Common myeloid progenitor, CD34-positive (primary cell): ENCODE data around the gene TGM6.

ENCODE experiments used
- CTCF ChIA-PET: fragments of 350-600 bp; sonication (Branson Sonifier 250); formaldehyde crosslinking; loops from one replicate; lab custom pipeline; 2021; ENCODE audit warnings: antibody characterized with exemption; lab: Charles Lee
- POLR2A ChIA-PET: fragments of 350-600 bp; sonication (Branson Sonifier 250); formaldehyde crosslinking; loops from one replicate; lab custom pipeline; 2021; ENCODE audit warnings: antibody characterized with exemption; lab: Charles Lee
- DNase-seq, 3 donors: peaks; one replicate each; pipeline versions ENCODE4 v3.0.0 to v3.0.0-alpha.2; 2013
- H3K27ac ChIP-seq, 2 experiments: 1 replicate in 1 of 2; 2 replicates in 1 of 2; pipeline ENCODE4 v1.7.0; 2013; ENCODE audit warnings: inconsistent platforms in 2 of 2, low read length in 2 of 2, mild to moderate bottlenecking in 2 of 2, low read depth in 1 of 2, moderate library complexity in 1 of 2; ENCODE audit not compliant: severe bottlenecking in 2 of 2, insufficient read depth in 1 of 2, poor library complexity in 1 of 2
- H3K27me3 ChIP-seq, 5 experiments: replicated peaks in 2 of 5; 1 replicate in 3 of 5; 2 replicates in 2 of 5; pipeline versions ENCODE4 v1.6.1 to v1.7.0; 2013; ENCODE audit warnings: low read length in 4 of 5, mild to moderate bottlenecking in 2 of 5, moderate library complexity in 2 of 5, inconsistent platforms in 1 of 5; ENCODE audit not compliant: insufficient read depth in 5 of 5, control insufficient read depth in 4 of 5
- H3K36me3 ChIP-seq, 4 experiments: 1 replicate in 2 of 4; 2 replicates in 2 of 4; pipeline versions ENCODE4 v1.6.1 to v1.7.0; 2013; ENCODE audit warnings: low read length in 3 of 4, control low read depth in 1 of 4, mild to moderate bottlenecking in 1 of 4; ENCODE audit not compliant: control insufficient read depth in 4 of 4, insufficient read depth in 4 of 4
- H3K4me1 ChIP-seq, 4 experiments: 1 replicate in 3 of 4; 2 replicates in 1 of 4; pipeline versions ENCODE4 v1.6.1 to v1.7.1; 2013; ENCODE audit warnings: low read length in 3 of 4, mild to moderate bottlenecking in 3 of 4, control low read depth in 1 of 4, inconsistent platforms in 1 of 4, moderate library complexity in 1 of 4; ENCODE audit not compliant: control insufficient read depth in 4 of 4, insufficient read depth in 4 of 4; ENCODE audit errors: control extremely low read depth in 1 of 4
- H3K4me3 ChIP-seq, 7 experiments: 1 replicate in 4 of 7; 2 replicates in 3 of 7; pipeline versions ENCODE4 v1.5.1 to v1.7.0; 2013; ENCODE audit warnings: mild to moderate bottlenecking in 7 of 7, low read length in 6 of 7, moderate library complexity in 6 of 7, inconsistent platforms in 2 of 7, low read depth in 2 of 7, control low read depth in 1 of 7; ENCODE audit not compliant: insufficient read depth in 4 of 7, control insufficient read depth in 1 of 7; ENCODE audit errors: extremely low read depth in 1 of 7
- H3K9me3 ChIP-seq, 5 experiments: 1 replicate in 4 of 5; 2 replicates in 1 of 5; pipeline versions ENCODE4 v1.6.1 to v1.7.1; 2013; ENCODE audit warnings: low read length in 4 of 5, mild to moderate bottlenecking in 2 of 5, inconsistent platforms in 1 of 5, low read depth in 1 of 5, moderate library complexity in 1 of 5; ENCODE audit not compliant: control insufficient read depth in 4 of 5, insufficient read depth in 2 of 5; ENCODE audit errors: control extremely low read depth in 1 of 5
- whole genome bisulfite sequencing: methylation state at CpG from one replicate; pipeline ENCODE4 v1.1.5; 2013; ENCODE audit not compliant: insufficient coverage; 5-methylcytosine and 5-hydroxymethylcytosine counted together

TGM6 gene

GRCh38 chr20:2430538-2430937 lies 49.8 kb downstream of the TGM6 start:
- Histone ChIP-seq H3K36me3 (no peaks in the 10 kb centered on the region), H3K27ac (no peak overlapping the region), H3K4me3 (no peak overlapping the region), H3K4me1 (no peaks in the 10 kb centered on the region), H3K27me3 (peaks cover 0 to 29% (median 5%) of the 10 kb centered on the region in 5 experiments), H3K9me3 (no peaks in the 10 kb centered on the region)
- ChIA-PET CTCF (interaction anchor here (1.3 kb wide), 1 partner anchor 27 kb away, joined by 4 read pairs; no protein-coding TSS in a partner anchor), POLR2A (no interaction called here)
- no peak for DNase-seq
- WGBS: 95% methylated on average over 3 of the region's 4 CpGs

- no peak for DNase-seq
- WGBS: 83% methylated on average over 1 of the region's 1 CpG
- no peak overlapping the region for H3K4me3 ChIP-seq
Measured at GRCh38 chr20:2431185-2431584, 50.5 kb downstream of the TGM6 start.

GRCh38 chr20:2446845-2447244 lies 66.1 kb downstream of the TGM6 start:
- CTCF ChIA-PET: interaction anchor here (1.4 to 1.9 kb wide), 2 partner anchors 10 to 12 kb away, joined by 8 to 9 read pairs; no protein-coding TSS in a partner anchor
- H3K27me3 ChIP-seq: peaks cover 0 to 7% (median 2%) of the 10 kb centered on the region in 5 experiments
- no peak overlapping the region for H3K27ac ChIP-seq
- DNase-seq: peak; percentile 19 to 64 (median 44)
- H3K4me3 ChIP-seq: no peak overlapping the region
- no peaks in the 10 kb centered on the region for H3K36me3 ChIP-seq
- WGBS: 67% methylated on average over 4 of the region's 4 CpGs
- POLR2A ChIA-PET: no interaction called here
- H3K9me3 ChIP-seq: peaks cover 0 to 4% (median 3%) of the 10 kb centered on the region in 5 experiments
- H3K4me1 ChIP-seq: no peaks in the 10 kb centered on the region

More at GRCh38 chr20:2431185-2431584, 50.5 kb downstream of the TGM6 start:
- ChIA-PET CTCF (no interaction called here), POLR2A (no interaction called here)
- H3K9me3 ChIP-seq: no peaks in the 10 kb centered on the region
- H3K27ac ChIP-seq: no peak overlapping the region
- H3K36me3 ChIP-seq: no peaks in the 10 kb centered on the region
- peaks cover 2 to 29% (median 5%) of the 10 kb centered on the region in 5 experiments for H3K27me3 ChIP-seq
- H3K4me1 ChIP-seq: no peaks in the 10 kb centered on the region

GRCh38 chr20:2449386-2449785 lies 68.7 kb downstream of the TGM6 start:
- H3K36me3 ChIP-seq: no peaks in the 10 kb centered on the region
- DNase-seq: no peak
- H3K4me3 ChIP-seq: no peak overlapping the region
- peaks cover 0 to 11% (median 4%) of the 10 kb centered on the region in 4 experiments for H3K4me1 ChIP-seq
- no CpG with 5 or more reads among the region's 1 CpG for WGBS
- CTCF ChIA-PET: no interaction called here
- peaks cover 0 to 7% (median 2%) of the 10 kb centered on the region in 5 experiments for H3K27me3 ChIP-seq
- POLR2A ChIA-PET: no interaction called here
- H3K27ac ChIP-seq: no peak overlapping the region
- peaks cover 0 to 4% (median 3%) of the 10 kb centered on the region in 5 experiments for H3K9me3 ChIP-seq

- no peaks in the 10 kb centered on the region for H3K36me3 ChIP-seq
- no peak for DNase-seq
- peaks cover 0 to 7% (median 2%) of the 10 kb centered on the region in 5 experiments for H3K27me3 ChIP-seq
- peaks cover 0 to 4% (median 0%) of the 10 kb centered on the region in 5 experiments for H3K9me3 ChIP-seq
- peaks cover 0 to 11% (median 4%) of the 10 kb centered on the region in 4 experiments for H3K4me1 ChIP-seq
- ChIA-PET CTCF (interaction anchor here (0.9 to 4.4 kb wide), 10 partner anchors 11 to 486 kb away, joined by 3 to 25 read pairs (median 4); partner anchors contain the start of gene SNRPB), POLR2A (interaction anchor here (0.9 kb wide), 1 partner anchor 78 kb away, joined by 4 read pairs; no protein-coding TSS in a partner anchor)
- 100% methylated on average over 4 of the region's 5 CpGs for WGBS
- no peak overlapping the region for H3K27ac ChIP-seq
- H3K4me3 ChIP-seq: no peak overlapping the region
Measured at GRCh38 chr20:2451422-2451821, 70.7 kb downstream of the TGM6 start.

GRCh38 chr20:2451939-2452732 lies 71.4 kb downstream of the TGM6 start:
- no peaks in the 10 kb centered on the region for H3K9me3 ChIP-seq
- no peak overlapping the region for H3K4me3 ChIP-seq
- H3K36me3 ChIP-seq: no peaks in the 10 kb centered on the region
- POLR2A ChIA-PET: interaction anchor here (0.9 kb wide), 1 partner anchor 77 kb away, joined by 4 read pairs; no protein-coding TSS in a partner anchor
- CTCF ChIA-PET: interaction anchor here (0.8 to 4.4 kb wide), 17 partner anchors 12 to 487 kb away, joined by 3 to 25 read pairs (median 3); partner anchors contain the start of gene SNRPB
- peaks cover 0 to 7% (median 0%) of the 10 kb centered on the region in 5 experiments for H3K27me3 ChIP-seq
- H3K4me1 ChIP-seq: peaks cover 0 to 11% (median 4%) of the 10 kb centered on the region in 4 experiments
- no peak overlapping the region for H3K27ac ChIP-seq
- 68% methylated on average over 5 of the region's 8 CpGs for WGBS
- peak; percentile 50 to 79 (median 68) for DNase-seq
